Measurements from ENCODE around the gene SAMSN1. TPM values are rescaled to one million over a fixed set of nuclear protein-coding genes. Genes with fewer than 3 reads are reported as not detected.

Gene SAMSN1
- total and polyA plus RNA-seq, 9 of the 15 experiments (the other 6 are each of a cell fraction or from before 2014, with no cell fraction given) = 101 to 223 (median 159) TPM

DNA sequence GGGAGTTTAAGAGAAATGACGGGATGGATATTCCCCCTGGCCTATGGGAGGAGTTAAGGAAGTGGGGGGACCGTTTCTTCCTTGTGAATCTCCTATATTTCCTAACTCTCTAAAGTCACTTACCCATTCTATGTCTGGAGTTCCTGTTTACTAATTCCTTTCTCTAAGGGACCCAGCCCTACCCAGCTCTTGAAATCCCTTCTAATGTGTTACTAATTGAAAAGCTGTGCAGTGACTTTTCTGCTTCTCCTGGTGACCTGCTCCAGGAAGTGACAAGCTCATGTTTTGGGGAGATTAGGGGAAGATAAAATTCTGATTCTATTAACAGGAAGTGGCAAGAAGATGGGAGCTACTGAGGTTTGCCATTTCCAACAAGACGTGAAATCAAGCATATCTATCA, 4.0 kb upstream of the SAMSN1 start:
- BruUV-seq (replicated peaks) = no TSS peak
- ChIA-PET POLR2A (interaction anchor here (0.6 to 1.7 kb wide), 4 partner anchors 18 to 81 kb away, joined by 3 to 5 read pairs (median 4); no protein-coding TSS in a partner anchor), CTCF (ENCODE audit: low intra/inter-chr PET ratio) (no interaction called here)
- 18% methylated on average over 3 of the region's 3 CpGs for WGBS (ENCODE audit: insufficient coverage, low coverage, missing lambda C conversion rate)
- Histone ChIP-seq H3K27me3 (ENCODE audit: control insufficient read depth in 2 of 2, insufficient read depth in 2 of 2, low read length in 2 of 2) (no peaks in the 10 kb centered on the region), H3K27ac (ENCODE audit: extremely low read depth, low read depth, low read length) (peak overlapping the region; percentile 13; the same call in 1 of the 3 replicates), H3K9me3 (replicated peaks; ENCODE audit: control insufficient read depth, insufficient read depth, low read depth, low read length) (no peaks in the 10 kb centered on the region), H3K4me2 (ENCODE audit: insufficient read depth, low read length) (no peak overlapping the region), H3K9me1 (ENCODE audit: control insufficient read depth, insufficient read depth, low read length) (no peaks in the 10 kb centered on the region), H3K9ac (ENCODE audit: insufficient read depth in 1 of 2, low read depth in 2 of 2, low read length in 2 of 2) (no peak overlapping the region), H2AFZ (ENCODE audit: low read depth, low read length) (peak overlapping the region; percentile 61), H3K79me2 (ENCODE audit: control insufficient read depth, insufficient read depth, low read length) (peaks cover 17% of the 10 kb centered on the region), H3K36me3 (ENCODE audit: control insufficient read depth, insufficient read depth, low read length) (no peaks in the 10 kb centered on the region), H4K20me1 (replicated peaks; ENCODE audit: control insufficient read depth, insufficient read depth, low read length) (no peaks in the 10 kb centered on the region), H3K4me3 (no peak overlapping the region), H3K4me1 (replicated peaks in 1 of 2; ENCODE audit: control insufficient read depth in 2 of 2, insufficient read depth in 2 of 2, low read length in 2 of 2) (peaks cover 0 to 16% of the 10 kb centered on the region in 2 experiments; a peak in 2 of 5 replicates)
- ATAC-seq (no peak), FAIRE-seq (no peak), DNase-seq (ENCODE audit: extremely low read depth in 1 of 4, low spot score in 3 of 4) (peak in 1 of 4 experiments; percentile 64)
- in situ Hi-C loops (cut with MboI) = no loop called here
- intact Hi-C loops (cut with micrococcal nuclease) = no loop called here
- TF ChIP-seq, protein P1, sequence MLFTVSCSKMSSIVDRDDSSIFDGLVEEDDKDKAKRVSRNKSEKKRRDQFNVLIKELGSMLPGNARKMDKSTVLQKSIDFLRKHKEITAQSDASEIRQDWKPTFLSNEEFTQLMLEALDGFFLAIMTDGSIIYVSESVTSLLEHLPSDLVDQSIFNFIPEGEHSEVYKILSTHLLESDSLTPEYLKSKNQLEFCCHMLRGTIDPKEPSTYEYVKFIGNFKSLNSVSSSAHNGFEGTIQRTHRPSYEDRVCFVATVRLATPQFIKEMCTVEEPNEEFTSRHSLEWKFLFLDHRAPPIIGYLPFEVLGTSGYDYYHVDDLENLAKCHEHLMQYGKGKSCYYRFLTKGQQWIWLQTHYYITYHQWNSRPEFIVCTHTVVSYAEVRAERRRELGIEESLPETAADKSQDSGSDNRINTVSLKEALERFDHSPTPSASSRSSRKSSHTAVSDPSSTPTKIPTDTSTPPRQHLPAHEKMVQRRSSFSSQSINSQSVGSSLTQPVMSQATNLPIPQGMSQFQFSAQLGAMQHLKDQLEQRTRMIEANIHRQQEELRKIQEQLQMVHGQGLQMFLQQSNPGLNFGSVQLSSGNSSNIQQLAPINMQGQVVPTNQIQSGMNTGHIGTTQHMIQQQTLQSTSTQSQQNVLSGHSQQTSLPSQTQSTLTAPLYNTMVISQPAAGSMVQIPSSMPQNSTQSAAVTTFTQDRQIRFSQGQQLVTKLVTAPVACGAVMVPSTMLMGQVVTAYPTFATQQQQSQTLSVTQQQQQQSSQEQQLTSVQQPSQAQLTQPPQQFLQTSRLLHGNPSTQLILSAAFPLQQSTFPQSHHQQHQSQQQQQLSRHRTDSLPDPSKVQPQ (CRISPR knock-in tag; IDR thresholded peaks at IDR 0.05; ENCODE audit: borderline replicate concordance) = no peak
- TF ChIP-seq SNIP1 (IDR thresholded peaks at IDR 0.05; ENCODE audit: low read depth) (no peak), CTBP1 (IDR thresholded peaks at IDR 0.05; ENCODE audit: borderline replicate concordance) (0 out of 2 replicates have a peak, but pooled peaks have one; percentile 34), FOXP1 (CRISPR knock-in tag; IDR thresholded peaks at IDR 0.05) (no peak), ZNF146 (CRISPR knock-in tag; IDR thresholded peaks at IDR 0.05; ENCODE audit: unreplicated experiment) (no peak), ETS2 (tag; IDR thresholded peaks at IDR 0.05; ENCODE audit: borderline replicate concordance, poor library complexity, severe bottlenecking) (no peak), ZNF217 (CRISPR knock-in tag; IDR thresholded peaks at IDR 0.05) (no peak), DDX20 (tag; IDR thresholded peaks at IDR 0.05; ENCODE audit: low read depth) (no peak), PCBP1 (IDR thresholded peaks at IDR 0.05; ENCODE audit: low read depth, low read length, poor library complexity, severe bottlenecking) (no peak), KDM1A (IDR thresholded peaks at IDR 0.05) (peak; percentile 43 to 64; a peak in 3 of 4 replicates), TEAD4 (IDR thresholded peaks at IDR 0.05; ENCODE audit: low read length) (peak; percentile 67; the same call in 1 of the 2 replicates), TEAD4 (CRISPR knock-in tag; IDR thresholded peaks at IDR 0.05; ENCODE audit: borderline replicate concordance) (no peak)
- TF ChIP-seq, protein P2, sequence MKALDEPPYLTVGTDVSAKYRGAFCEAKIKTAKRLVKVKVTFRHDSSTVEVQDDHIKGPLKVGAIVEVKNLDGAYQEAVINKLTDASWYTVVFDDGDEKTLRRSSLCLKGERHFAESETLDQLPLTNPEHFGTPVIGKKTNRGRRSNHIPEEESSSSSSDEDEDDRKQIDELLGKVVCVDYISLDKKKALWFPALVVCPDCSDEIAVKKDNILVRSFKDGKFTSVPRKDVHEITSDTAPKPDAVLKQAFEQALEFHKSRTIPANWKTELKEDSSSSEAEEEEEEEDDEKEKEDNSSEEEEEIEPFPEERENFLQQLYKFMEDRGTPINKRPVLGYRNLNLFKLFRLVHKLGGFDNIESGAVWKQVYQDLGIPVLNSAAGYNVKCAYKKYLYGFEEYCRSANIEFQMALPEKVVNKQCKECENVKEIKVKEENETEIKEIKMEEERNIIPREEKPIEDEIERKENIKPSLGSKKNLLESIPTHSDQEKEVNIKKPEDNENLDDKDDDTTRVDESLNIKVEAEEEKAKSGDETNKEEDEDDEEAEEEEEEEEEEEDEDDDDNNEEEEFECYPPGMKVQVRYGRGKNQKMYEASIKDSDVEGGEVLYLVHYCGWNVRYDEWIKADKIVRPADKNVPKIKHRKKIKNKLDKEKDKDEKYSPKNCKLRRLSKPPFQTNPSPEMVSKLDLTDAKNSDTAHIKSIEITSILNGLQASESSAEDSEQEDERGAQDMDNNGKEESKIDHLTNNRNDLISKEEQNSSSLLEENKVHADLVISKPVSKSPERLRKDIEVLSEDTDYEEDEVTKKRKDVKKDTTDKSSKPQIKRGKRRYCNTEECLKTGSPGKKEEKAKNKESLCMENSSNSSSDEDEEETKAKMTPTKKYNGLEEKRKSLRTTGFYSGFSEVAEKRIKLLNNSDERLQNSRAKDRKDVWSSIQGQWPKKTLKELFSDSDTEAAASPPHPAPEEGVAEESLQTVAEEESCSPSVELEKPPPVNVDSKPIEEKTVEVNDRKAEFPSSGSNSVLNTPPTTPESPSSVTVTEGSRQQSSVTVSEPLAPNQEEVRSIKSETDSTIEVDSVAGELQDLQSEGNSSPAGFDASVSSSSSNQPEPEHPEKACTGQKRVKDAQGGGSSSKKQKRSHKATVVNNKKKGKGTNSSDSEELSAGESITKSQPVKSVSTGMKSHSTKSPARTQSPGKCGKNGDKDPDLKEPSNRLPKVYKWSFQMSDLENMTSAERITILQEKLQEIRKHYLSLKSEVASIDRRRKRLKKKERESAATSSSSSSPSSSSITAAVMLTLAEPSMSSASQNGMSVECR (CRISPR knock-in tag; IDR thresholded peaks at IDR 0.05) = no peak
- TF ChIP-seq, protein P3, sequence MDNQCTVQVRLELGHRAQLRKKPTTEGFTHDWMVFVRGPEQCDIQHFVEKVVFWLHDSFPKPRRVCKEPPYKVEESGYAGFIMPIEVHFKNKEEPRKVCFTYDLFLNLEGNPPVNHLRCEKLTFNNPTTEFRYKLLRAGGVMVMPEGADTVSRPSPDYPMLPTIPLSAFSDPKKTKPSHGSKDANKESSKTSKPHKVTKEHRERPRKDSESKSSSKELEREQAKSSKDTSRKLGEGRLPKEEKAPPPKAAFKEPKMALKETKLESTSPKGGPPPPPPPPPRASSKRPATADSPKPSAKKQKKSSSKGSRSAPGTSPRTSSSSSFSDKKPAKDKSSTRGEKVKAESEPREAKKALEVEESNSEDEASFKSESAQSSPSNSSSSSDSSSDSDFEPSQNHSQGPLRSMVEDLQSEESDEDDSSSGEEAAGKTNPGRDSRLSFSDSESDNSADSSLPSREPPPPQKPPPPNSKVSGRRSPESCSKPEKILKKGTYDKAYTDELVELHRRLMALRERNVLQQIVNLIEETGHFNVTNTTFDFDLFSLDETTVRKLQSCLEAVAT (IDR thresholded peaks at IDR 0.05) = no peak

Data from K562 (cell line).